Psoas muscle (tissue), 8 donors: ENCODE data around the gene OR10H5. TPM values are rescaled to one million over a fixed set of nuclear protein-coding genes. Genes with fewer than 3 reads are reported as not detected.
"Not testable (repeated sequence)": the region's sequence is repeated elsewhere in the genome, so short reads cannot be mapped to it uniquely, and the experiment has no call there.

Source experiments
- ATAC-seq, 4 donors: fragments of 200-7000 bp; cut with Tn5 transposase; one replicate each; pipeline ENCODE4 v1.9.1; 2020; ENCODE audit warnings: moderate library complexity in 3 of 4, mild to moderate bottlenecking in 2 of 4
- DNase-seq, 2 donors: peaks; one replicate each; pipeline ENCODE4 v3.0.0-alpha.2; 2020
- H3K27ac ChIP-seq: fragments of 200-600 bp; one replicate; pipeline ENCODE4 v1.8.0; 2022
- H3K27me3 ChIP-seq, 3 donors: fragments of 200-600 bp in 1 of 3; one replicate each; pipeline versions ENCODE4 v1.6.1 to v1.8.0; 2013 to 2022; ENCODE audit warnings: low read length in 2 of 3, mild to moderate bottlenecking in 2 of 3, moderate library complexity in 1 of 3; ENCODE audit not compliant: insufficient read depth in 3 of 3
- H3K36me3 ChIP-seq, 2 donors: fragments of 200-600 bp in 1 of 2; one replicate each; pipeline versions ENCODE4 v1.6.1 to v1.8.0; 2013 to 2022; ENCODE audit warnings: low read depth in 1 of 2, mild to moderate bottlenecking in 1 of 2, moderate library complexity in 1 of 2; ENCODE audit not compliant: insufficient read depth in 1 of 2
- H3K4me1 ChIP-seq: fragments of 200-600 bp; one replicate; pipeline ENCODE4 v1.8.0; 2022
- H3K4me3 ChIP-seq: fragments of 200-600 bp; one replicate; pipeline ENCODE4 v1.8.0; 2022; ENCODE audit warnings: mild to moderate bottlenecking
- H3K9me3 ChIP-seq: fragments of 200-600 bp; one replicate; pipeline ENCODE4 v1.8.0; 2022
- CTCF ChIP-seq: fragments of 200-600 bp; IDR thresholded peaks from one replicate; pipeline ENCODE4 v1.8.0; 2022; ENCODE audit warnings: antibody characterized with exemption
- WGBS, 3 donors: extraction: QIAGEN DNeasy Blood & Tissue Kit; methylation state at CpG; one replicate each; pipeline versions ENCODE4 v1.1.6 to v1.1.7; 2013; 5-methylcytosine and 5-hydroxymethylcytosine counted together
- intact Hi-C, 2 donors: fragments of 100-400 bp; cut with DNase I; formaldehyde crosslinking; loops; one replicate each; pipeline versions ENCODE4 v1.11.0 to v1.14.2; 2022
- polyA plus RNA-seq, 3 donors: library from polyadenylated mRNA; stranded (reverse); fragments of 200-250 nt; gene quantifications; one replicate each; pipeline ENCODE4 v1.2.3, GENCODE V29; 2013
- total RNA-seq, 4 donors: library from RNA; stranded (reverse); fragmentation: NEBNext Ultra II Directional in 2 of 4; extraction: Animal tissue kit (Norgen Biotek cat#: 25700) in 2 of 4; gene quantifications; one replicate each; pipeline versions ENCODE4 v1.2.1 to v1.2.4, GENCODE V29; 2021 to 2023
- donor health status: healthy with polysubstance abuse.
- donor health status: DM: no; HTN: no; CAD: no; lungs with moderate emphysema.
- donor health status: Bipolar disorder and iron deficiency.
- donor health status: healthy.
- donor health status: DM: yes; HTN: yes; CAD: no.
- donor health status: DM: no; HTN: no; CAD: no.
- donor health status: DM: no; HTN: no; CAD: no.
- donor health status: DM: yes; HTN: yes; CAD: no.

OR10H5 gene
- total and polyA plus RNA-seq, 7 donors: not detected

DNA sequence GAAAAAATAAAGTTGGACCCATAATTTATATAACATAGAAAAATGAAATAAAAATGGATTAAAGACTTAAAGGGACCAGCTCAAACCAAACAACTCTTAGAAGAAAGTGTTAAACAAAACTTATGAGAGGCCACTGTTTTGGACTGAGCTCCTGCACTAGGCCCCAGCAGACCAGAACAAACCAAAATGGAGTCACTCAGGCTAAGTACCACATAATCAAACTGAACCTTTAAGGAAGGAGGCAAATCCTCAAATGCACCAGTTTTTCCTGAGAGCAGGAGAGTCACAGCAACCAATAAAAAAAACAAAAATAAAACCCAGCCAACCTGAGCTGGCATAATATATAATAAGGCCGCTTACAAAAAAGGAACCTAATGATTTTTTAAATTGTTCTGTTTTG, 38.3 kb downstream of the OR10H5 start:
- intact Hi-C loops: no loop called here
- TF ChIP-seq CTCF: no peak
- no peak overlapping the region for H3K27ac ChIP-seq
- DNase-seq: no peak
- 48 to 97% (median 92%) methylated on average over 1 of the region's 1 CpG for WGBS, 3 donors
- no peak overlapping the region for H3K4me3 ChIP-seq
- H3K4me1 ChIP-seq: no peaks in the 10 kb centered on the region
- H3K27me3 ChIP-seq: peaks cover 0 to 7% (median 0%) of the 10 kb centered on the region in 3 donors
- H3K36me3 ChIP-seq: no peaks in the 10 kb centered on the region
- H3K9me3 ChIP-seq: no peaks in the 10 kb centered on the region
- ATAC-seq: no peak

- ATAC-seq (no peak), DNase-seq (no peak)
- Histone ChIP-seq H3K4me3 (no peak overlapping the region), H3K27me3 (peaks cover 0 to 7% (median 2%) of the 10 kb centered on the region in 3 donors), H3K27ac (no peak overlapping the region), H3K36me3 (no peaks in the 10 kb centered on the region), H3K4me1 (no peaks in the 10 kb centered on the region), H3K9me3 (no peaks in the 10 kb centered on the region)
- 63 to 78% (median 67%) methylated on average over 7 of the region's 7 CpGs for WGBS, 3 donors
- TF ChIP-seq CTCF: no peak
- intact Hi-C loops: no loop called here
Observed at GRCh38 chr19:15828121-15828610, 40.7 kb downstream of the OR10H5 start.

DNA sequence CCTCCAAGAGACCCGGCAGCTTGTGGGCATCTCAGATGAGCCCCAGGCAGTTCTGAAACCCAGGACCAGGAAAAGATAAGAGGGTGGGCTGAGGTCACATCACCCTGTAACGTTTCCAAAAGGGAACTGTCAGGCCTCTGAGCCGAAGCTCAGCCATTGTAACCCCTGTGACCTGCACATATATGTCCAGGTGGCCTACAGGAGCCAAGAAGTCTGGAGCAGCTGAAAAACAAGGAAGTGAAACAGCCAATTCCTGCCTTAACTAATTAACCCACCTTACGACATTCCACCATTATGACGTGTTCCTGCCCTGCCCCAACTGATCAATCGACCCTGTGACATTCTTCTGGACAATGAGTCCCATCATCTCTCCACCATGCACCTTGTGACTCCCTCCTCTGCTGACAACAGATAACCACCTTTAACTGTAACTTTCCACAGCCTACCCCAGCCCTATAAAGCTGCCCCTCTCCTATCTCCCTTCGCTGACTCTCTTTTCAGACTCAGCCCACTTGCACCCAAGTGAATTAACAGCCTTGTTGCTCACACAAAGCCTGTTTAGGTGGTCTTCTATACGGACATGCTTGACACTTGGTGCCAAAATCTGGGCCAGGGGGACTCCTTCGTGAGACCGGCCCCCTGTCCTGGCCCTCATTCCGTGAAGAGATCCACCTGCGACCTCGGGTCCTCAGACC, 41.3 kb downstream of the OR10H5 start:
- H3K36me3 ChIP-seq, H3K9me3 ChIP-seq, H3K27me3 ChIP-seq, intact Hi-C loops, ATAC-seq, H3K27ac ChIP-seq, DNase-seq, H3K4me3 ChIP-seq, H3K4me1 ChIP-seq: not testable (repeated sequence)
- WGBS, 3 donors: 59 to 63% (median 61%) methylated on average over 13 of the region's 13 CpGs

GRCh38 chr19:15829306-15829698, 41.8 kb downstream of the OR10H5 start:
- ATAC-seq (no peak), DNase-seq (no peak)
- WGBS, 3 donors: 87 to 88% (median 88%) methylated on average over 10 of the region's 10 CpGs
- H3K36me3 ChIP-seq: no peaks in the 10 kb centered on the region
- intact Hi-C loops: no loop called here
- H3K4me3 ChIP-seq: no peak overlapping the region
- H3K9me3 ChIP-seq: no peaks in the 10 kb centered on the region
- TF ChIP-seq CTCF: no peak
- peaks cover 0 to 7% (median 2%) of the 10 kb centered on the region in 3 donors for H3K27me3 ChIP-seq
- no peaks in the 10 kb centered on the region for H3K4me1 ChIP-seq
- H3K27ac ChIP-seq: no peak overlapping the region

- Histone ChIP-seq H3K27me3 (peaks cover 0 to 7% (median 2%) of the 10 kb centered on the region in 3 donors), H3K4me1 (no peaks in the 10 kb centered on the region), H3K9me3 (no peaks in the 10 kb centered on the region), H3K27ac (no peak overlapping the region), H3K36me3 (no peaks in the 10 kb centered on the region), H3K4me3 (no peak overlapping the region)
- 78 to 90% (median 85%) methylated on average over 8 of the region's 8 CpGs for WGBS, 3 donors
- DNase-seq (no peak), ATAC-seq (no peak)
- no peak for TF ChIP-seq CTCF
- intact Hi-C loops: no loop called here
Observed at GRCh38 chr19:15829786-15830185, 42.3 kb downstream of the OR10H5 start.
